HPDE6-E6E7 (cell line): ENCODE data around the gene ZBTB16.

Experiments
- DNase-seq: peaks from one replicate; pipeline ENCODE4 v3.0.0; 2011; ENCODE audit warnings: missing footprints; ENCODE audit errors: extremely low spot score

Gene ZBTB16

GRCh38 chr11:114183044-114183511 is 123.6 kb downstream of the ZBTB16 start:
- DNase-seq, result no peak

- no peak for DNase-seq
Measured at GRCh38 chr11:114185436-114185835, 125.9 kb downstream of the ZBTB16 start.

DNA sequence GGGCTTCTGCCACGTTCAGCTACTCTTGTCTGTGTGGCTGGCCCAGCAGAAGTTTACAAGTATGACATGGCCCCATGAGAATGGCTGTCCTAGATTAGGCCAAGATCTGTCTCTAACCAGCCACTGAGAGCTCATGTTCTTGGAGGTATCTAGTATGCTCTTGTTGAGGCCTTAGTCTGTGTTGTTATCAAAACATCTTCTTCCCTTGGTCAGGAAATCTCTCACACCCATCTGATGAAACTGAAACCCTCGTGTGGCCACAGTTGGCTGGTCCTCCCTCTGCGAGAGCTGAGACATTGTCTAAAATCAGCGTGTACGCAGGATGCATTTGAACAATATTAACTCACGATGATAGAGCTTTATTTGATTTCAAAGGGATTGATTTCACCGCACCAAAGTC is 127.7 kb downstream of the ZBTB16 start:
- DNase-seq, result no peak

- DNase-seq, result no peak
Measured at GRCh38 chr11:114188851-114189570, 129.5 kb downstream of the ZBTB16 start.

DNA sequence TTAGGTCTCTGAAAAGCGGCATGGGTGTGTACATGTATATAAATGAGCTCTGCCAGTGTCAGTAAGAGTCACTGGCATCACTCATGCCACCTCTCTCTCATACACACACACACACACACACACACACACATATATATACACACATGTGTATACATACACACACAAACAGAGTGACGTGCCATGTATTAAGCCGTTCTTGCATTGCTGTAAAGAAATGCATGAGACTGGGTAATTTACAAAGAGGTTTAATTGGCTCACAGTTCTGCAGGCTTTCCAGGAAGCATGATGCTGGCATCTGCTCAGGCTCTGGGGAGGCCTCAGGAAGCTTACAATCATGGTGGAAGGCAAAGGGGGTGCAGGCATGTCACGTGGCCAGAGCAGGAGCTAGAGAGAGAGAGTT is 131.1 kb downstream of the ZBTB16 start:
- DNase-seq, result no peak

DNA sequence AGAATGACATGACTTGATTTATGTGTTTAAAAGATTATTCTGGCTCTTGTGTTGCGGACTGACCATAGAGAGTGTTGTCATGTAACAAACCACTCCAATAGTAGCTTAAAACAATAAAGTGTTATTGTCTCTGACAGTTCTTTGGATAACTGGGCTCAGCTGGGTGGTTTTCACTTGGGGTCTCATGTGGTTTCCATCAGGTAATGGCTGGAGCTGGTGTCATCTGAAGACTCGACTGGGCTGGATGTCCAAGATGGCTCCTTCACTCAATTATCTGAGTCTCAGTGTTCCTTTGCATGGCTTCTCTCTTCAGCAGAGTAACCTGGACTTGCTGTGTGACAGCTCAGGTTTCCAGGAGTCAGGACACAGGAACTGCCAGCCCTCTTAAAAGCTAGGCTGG is 132.4 kb downstream of the ZBTB16 start:
- no peak for DNase-seq

- no peak for DNase-seq
Measured at GRCh38 chr11:114192841-114193389, 133.4 kb downstream of the ZBTB16 start.

GRCh38 chr11:114193730-114194679 is 134.5 kb downstream of the ZBTB16 start:
- no peak for DNase-seq

GRCh38 chr11:114194702-114195101 is 135.2 kb downstream of the ZBTB16 start:
- no peak for DNase-seq

DNA sequence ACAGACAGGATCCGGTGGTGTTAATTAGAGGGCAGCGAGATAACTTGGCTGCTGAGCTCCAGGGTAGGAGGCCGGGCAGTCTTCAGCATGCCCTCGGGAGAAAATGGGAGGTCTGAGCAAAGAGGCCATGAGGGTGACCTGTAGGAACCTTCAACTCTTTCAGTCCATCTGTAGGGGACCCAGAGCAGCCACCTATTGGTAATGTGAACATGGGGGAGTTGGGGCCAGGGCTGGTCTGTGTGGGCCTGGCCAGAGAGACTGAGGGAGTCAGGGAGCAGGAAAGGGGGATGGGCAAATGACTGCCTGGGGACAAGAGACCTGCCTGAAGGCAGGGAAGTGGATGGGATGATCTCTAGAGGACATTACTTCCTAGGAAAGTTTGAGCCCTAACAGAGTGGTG is 135.6 kb downstream of the ZBTB16 start:
- no peak for DNase-seq

DNA sequence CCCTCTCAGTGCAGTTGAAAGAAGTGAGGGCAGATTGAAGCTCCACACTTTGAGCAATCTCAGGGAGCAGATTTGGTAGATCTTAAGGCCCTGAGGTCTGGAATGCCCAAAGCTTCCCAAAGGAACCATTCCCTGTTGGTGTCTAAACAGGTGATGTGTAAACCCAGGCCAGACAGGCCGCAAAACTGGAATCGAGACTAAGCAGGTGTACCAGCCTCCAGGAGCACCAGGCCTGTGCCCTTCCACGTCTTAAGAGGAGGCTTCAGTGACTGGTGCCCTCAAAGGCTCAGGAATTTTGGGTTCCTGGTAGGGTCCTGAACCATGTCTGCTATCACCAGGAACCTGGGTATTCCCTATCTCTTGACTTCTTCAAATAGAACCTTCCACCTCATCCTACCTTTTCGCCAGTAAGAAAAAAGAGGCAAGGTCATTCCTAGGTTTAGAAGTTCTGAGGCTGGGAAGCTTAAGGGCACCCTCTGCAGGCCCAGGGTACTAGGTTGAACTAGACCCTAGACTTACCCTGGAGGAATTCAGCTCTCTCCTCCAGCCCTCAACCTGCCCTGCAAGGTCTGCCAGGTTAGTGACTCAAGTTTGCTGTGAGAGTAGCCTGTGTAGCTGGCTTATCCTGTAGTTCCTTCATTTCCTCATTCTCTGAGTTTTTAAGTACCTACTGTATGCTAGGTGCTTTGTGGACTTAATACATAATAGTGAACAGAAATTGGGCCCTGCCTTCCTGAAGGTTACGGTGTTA is 136.6 kb downstream of the ZBTB16 start:
- DNase-seq, result peak; percentile 84

DNA sequence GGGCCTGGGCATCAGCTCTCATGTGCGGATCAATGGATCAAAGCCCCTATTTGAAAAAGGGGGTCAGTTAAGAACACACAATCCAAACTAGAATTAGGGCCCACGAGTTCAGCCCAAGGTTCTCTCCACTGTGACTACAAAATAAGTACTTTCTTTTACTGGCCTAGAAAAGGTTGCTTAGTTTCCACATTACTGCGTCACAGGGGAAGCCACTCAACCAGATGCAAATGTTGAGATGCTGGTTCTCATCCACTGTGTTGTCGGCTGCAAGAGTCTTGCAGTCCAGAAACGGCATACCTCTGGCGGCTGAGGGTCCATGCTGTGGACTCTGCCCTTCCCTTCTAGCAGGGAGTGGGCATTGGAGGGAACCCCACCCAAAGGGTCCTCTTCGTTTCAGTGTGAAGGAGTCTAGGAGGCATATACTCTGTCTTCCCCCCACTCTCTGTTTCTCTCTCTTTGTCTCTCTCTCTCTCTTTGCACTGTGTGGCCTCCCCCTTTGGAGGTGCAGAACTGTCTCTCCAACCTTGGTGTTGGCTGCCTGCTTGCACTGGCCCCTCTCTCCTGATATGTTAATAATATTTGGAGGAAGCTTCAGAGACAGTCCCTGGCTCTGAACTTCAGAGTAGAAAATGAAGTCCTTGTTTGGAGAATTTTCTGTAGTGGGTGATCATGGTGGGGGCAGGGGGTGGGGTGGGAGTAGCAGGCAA is 137.6 kb downstream of the ZBTB16 start:
- no peak for DNase-seq

DNA sequence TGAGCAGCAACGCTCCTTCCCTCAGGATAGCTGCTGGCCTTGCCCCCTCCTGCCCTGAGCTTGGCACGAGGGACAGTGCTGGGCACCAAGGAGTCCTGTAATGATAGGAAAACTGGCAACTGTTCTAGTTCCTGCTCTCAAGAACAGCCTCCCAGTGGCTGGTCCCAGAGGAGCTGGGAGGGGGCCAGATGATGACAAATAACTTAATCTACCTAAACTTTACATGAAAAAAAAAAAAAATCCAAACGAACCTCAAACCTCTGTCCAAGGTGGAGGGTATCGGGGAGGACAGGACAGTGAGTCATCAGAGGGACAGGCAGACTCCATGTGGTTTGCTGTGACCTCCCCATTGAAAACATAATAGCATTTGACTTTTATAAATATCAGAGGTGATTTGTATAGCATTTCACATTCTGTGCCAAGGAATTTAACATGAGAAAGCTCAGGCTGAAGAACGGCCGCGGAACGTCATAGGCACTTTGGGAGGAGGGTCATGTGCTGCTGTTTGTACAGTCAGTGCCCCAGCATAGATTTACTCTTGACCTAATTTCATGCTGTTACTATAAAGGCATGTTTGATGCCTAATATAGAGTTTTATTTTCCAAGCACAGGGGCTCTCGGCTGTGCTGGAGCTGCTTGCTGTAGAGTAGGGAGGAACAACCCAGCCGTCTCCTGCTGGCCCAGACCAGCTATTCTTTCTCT is 138.4 kb downstream of the ZBTB16 start:
- DNase-seq, result no peak

DNA sequence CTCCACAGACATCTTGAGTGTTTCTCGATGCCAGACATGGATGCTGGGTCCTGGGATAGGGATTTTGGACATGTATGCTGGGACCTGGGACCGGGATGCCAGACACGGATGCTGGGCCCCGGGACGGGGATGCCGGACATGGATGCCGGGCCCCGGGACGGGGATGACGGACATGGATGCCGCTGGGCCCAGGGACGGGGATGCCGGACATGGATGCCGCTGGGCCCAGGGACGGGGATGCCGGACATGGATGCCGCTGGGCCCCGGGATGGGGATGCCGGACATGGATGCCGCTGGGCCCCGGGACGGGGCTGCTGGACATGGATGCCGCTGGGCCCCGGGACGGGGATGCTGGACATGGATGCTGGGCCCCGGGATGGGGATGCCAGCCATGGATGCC is 139.5 kb downstream of the ZBTB16 start:
- DNase-seq, result no peak

DNA sequence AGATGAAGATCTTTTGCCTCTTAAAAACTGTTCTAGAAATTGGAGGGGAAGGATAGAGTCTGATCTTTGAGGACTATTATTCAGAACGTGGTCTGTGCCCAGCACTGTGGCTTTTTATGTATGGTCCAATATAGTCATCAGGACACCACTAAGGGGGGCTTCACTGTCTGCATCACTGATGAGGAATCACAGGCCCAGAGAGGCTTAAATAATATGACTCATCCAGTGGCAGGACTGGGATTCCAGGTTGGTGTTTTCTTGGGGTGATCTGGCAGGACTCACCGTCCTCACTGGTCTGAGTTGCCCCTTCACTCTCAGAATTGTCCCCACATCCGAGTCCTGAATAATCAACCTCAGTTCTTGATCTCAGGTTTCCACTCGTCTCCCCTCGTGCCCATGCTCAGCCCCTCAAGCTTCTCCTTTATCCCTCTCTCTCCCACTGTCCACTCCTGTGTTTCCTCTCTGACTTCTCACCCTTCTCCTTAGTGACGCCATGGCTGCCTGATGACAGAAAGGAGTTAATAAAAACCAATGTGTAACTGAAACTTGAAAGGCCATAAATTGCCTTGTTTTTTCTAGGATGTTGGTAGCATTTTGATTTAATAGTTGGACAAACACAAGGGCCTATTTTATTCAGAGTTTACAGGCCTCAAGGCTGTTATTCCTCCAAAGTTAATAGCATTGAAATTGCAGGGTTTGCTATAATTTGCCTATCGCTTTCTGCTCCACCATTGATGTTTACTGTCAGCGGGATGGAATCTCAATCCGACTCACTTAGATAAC is 141.0 kb downstream of the ZBTB16 start:
- DNase-seq, result no peak

GRCh38 chr11:114201219-114201618 is 141.7 kb downstream of the ZBTB16 start:
- DNase-seq, result no peak

DNA sequence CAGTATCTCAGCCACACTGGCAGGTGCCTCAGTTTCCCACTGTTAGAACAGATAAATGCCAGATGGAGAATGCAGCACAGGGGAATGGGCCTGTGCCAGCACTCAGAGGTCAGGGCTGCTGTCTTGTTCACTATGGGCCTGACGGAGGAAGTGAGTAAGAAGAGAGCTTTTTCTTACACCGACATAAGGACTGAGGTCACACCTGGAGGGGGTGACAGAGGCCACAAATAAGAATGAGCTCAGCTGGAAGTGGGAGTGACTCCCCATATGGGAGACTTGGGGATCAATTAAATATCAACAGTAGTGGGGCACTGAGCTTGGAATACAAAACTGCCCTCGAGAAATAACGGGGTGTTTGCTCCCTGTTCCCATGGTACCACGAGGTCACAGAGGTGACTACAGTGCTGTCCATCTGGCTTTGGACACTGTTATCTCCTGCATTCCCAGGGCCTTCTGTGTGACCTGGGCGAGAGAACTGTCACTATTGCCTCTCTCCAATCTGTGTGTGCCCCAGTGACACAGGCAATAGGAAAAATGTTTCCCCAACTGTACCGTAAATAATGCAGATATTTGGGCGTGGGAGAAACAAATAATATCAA is 142.6 kb downstream of the ZBTB16 start:
- DNase-seq, result no peak

GRCh38 chr11:114207096-114207495 is 147.6 kb downstream of the ZBTB16 start:
- DNase-seq, result no peak

DNA sequence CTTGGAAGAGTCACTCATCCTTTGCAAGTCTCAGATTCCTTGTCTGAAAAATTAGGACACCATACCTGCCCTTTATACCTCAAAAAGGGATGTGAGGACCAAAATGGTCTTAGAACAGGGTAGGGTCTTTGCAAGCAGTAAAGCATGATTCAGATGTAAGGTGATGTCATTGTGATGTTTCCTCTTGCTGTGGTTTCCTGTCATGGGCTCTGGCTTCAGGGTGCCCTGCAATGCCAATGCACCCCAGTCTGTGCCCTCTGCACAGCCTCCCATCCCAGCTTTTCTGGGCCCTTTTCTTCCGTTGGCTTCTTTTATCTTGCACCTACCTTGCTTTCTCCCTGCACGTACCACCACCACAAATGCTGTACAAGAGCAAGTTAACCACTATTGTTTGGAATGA is 148.9 kb downstream of the ZBTB16 start:
- DNase-seq, result no peak
